B cell (primary cell): ENCODE measurements around the gene CTH. TPM values are rescaled to one million over a fixed set of nuclear protein-coding genes. Genes with fewer than 3 reads are reported as not detected.

Experiments
- ATAC-seq: fragments of 200-7000 bp; cut with Tn5 transposase; one replicate; pipeline ENCODE4 v1.10.0; 2021; ENCODE audit warnings: low read depth, mild to moderate bottlenecking, moderate number of reproducible peaks, moderate library complexity
- CTCF ChIA-PET: fragments of 350-600 bp; sonication (Branson Sonifier 250); formaldehyde crosslinking; loops from one replicate; lab custom pipeline; 2021; ENCODE audit warnings: antibody characterized with exemption, inconsistent platforms; lab: Charles Lee
- POLR2A ChIA-PET: fragments of 350-600 bp; sonication (Branson Sonifier 250); formaldehyde crosslinking; loops from one replicate; lab custom pipeline; 2021; ENCODE audit warnings: antibody characterized with exemption; lab: Charles Lee
- DNase-seq: peaks from one replicate; pipeline ENCODE4 v3.0.0; 2013
- H2AFZ ChIP-seq: 2 replicates; pipeline ENCODE4 v1.6.1; 2012; ENCODE audit warnings: mild to moderate bottlenecking, low read depth, low read length; ENCODE audit not compliant: insufficient read depth, poor library complexity, severe bottlenecking
- H3K27ac ChIP-seq, 2 donors: 1 replicate in 1 of 2; 2 replicates in 1 of 2; pipeline ENCODE4 v1.5.1; 2012 to 2013; ENCODE audit warnings: low read length in 2 of 2, mild to moderate bottlenecking in 2 of 2, moderate library complexity in 1 of 2
- H3K27me3 ChIP-seq, 4 experiments: fragments of 200-600 bp in 1 of 4; sonication (generic) in 1 of 4; replicated peaks in 1 of 4; 1 replicate in 2 of 4; 2 replicates in 2 of 4; pipeline versions ENCODE4 v1.6.1 to v1.7.0; 2013 to 2016; ENCODE audit warnings: low read length in 3 of 4, mild to moderate bottlenecking in 2 of 4, mixed read lengths in 1 of 4, moderate library complexity in 1 of 4; ENCODE audit not compliant: insufficient read depth in 4 of 4, control insufficient read depth in 3 of 4; ENCODE audit errors: control extremely low read depth in 1 of 4
- H3K36me3 ChIP-seq, 2 experiments: replicated peaks in 1 of 2; 1 replicate in 1 of 2; 2 replicates in 1 of 2; pipeline versions ENCODE4 v1.6.1 to v1.7.1; 2013; ENCODE audit warnings: low read length in 1 of 2; ENCODE audit not compliant: insufficient read depth in 2 of 2, control insufficient read depth in 1 of 2; ENCODE audit errors: control extremely low read depth in 1 of 2, extremely low read depth in 1 of 2
- H3K4me1 ChIP-seq, 2 donors: fragments of 200-600 bp in 1 of 2; sonication (generic) in 1 of 2; 1 replicate in 1 of 2; 2 replicates in 1 of 2; pipeline versions ENCODE4 v1.5.1 to v1.6.1; 2013 to 2017; ENCODE audit warnings: low read length in 2 of 2; ENCODE audit not compliant: control insufficient read depth in 2 of 2, insufficient read depth in 2 of 2
- H3K4me2 ChIP-seq: replicated peaks from 2 replicates; pipeline ENCODE3; 2012; ENCODE audit warnings: mild to moderate bottlenecking, low read depth, low read length; ENCODE audit not compliant: poor library complexity, severe bottlenecking
- H3K4me3 ChIP-seq, 5 experiments: fragments of 200-600 bp in 1 of 5; sonication (generic) in 1 of 5; 1 replicate in 3 of 5; 2 replicates in 2 of 5; pipeline versions ENCODE4 v1.5.1 to v1.7.0; 2011 to 2016; ENCODE audit warnings: low read length in 4 of 5, mild to moderate bottlenecking in 4 of 5, low read depth in 2 of 5, control low read depth in 1 of 5, moderate library complexity in 1 of 5; ENCODE audit not compliant: insufficient read depth in 1 of 5; ENCODE audit errors: control extremely low read depth in 1 of 5, extremely low read depth in 1 of 5
- H3K79me2 ChIP-seq: fragments of 200-600 bp; sonication (generic); one replicate; pipeline ENCODE4 v1.6.0; 2016; ENCODE audit warnings: low read length; ENCODE audit not compliant: control insufficient read depth, insufficient read depth
- H3K9ac ChIP-seq: fragments of 200-600 bp; sonication (generic); 2 replicates; pipeline ENCODE4 v1.6.1; 2017; ENCODE audit warnings: mild to moderate bottlenecking, low read length, moderate library complexity
- H3K9me3 ChIP-seq, 3 donors: one replicate each; pipeline versions ENCODE4 v1.6.1 to v1.7.1; 2013; ENCODE audit warnings: low read length in 2 of 3; ENCODE audit not compliant: control insufficient read depth in 2 of 3, insufficient read depth in 1 of 3; ENCODE audit errors: control extremely low read depth in 1 of 3
- H4K20me1 ChIP-seq: 2 replicates; pipeline ENCODE4 v1.6.0; 2012; ENCODE audit warnings: mild to moderate bottlenecking, low read length; ENCODE audit not compliant: insufficient read depth, control insufficient read depth, poor library complexity, severe bottlenecking
- H3K27ac Mint-ChIP-seq: one replicate; pipeline ENCODE4 v1.8.0; 2021; ENCODE audit warnings: mixed read lengths
- H3K27me3 Mint-ChIP-seq: one replicate; pipeline ENCODE4 v1.8.0; 2021; ENCODE audit warnings: mixed read lengths
- H3K4me1 Mint-ChIP-seq: one replicate; pipeline ENCODE4 v1.8.0; 2021; ENCODE audit warnings: mixed read lengths
- H3K4me3 Mint-ChIP-seq: one replicate; pipeline ENCODE4 v1.8.0; 2021; ENCODE audit warnings: mixed read lengths
- H3K9me3 Mint-ChIP-seq: one replicate; pipeline ENCODE4 v1.8.0; 2022; ENCODE audit warnings: mixed read lengths; ENCODE audit not compliant: insufficient read depth
- CTCF ChIP-seq: fragments of 200-600 bp; IDR thresholded peaks from one replicate; pipeline ENCODE4 v1.8.0; 2022; ENCODE audit warnings: antibody characterized with exemption, mild to moderate bottlenecking
- EZH2 ChIP-seq: IDR thresholded peaks from 2 replicates; pipeline ENCODE4 v1.6.1; 2012; ENCODE audit warnings: borderline replicate concordance, low read depth, mild to moderate bottlenecking, moderate library complexity, low read length; ENCODE audit not compliant: insufficient read depth, poor library complexity, severe bottlenecking
- WGBS: methylation state at CpG from one replicate; pipeline ENCODE4 v1.1.5; 2013; ENCODE audit warnings: missing lambda C conversion rate; ENCODE audit not compliant: insufficient coverage; 5-methylcytosine and 5-hydroxymethylcytosine counted together
- intact Hi-C: fragments of 100-400 bp; cut with micrococcal nuclease; formaldehyde crosslinking; loops from one replicate; pipeline ENCODE4 v1.10.0; 2022
- polyA plus RNA-seq: library from polyadenylated mRNA; depleted of rRNA; stranded (reverse); fragments of >200 nt; gene quantifications from 2 replicates; pipeline ENCODE4 v1.2.3, GENCODE V29; 2012
- total RNA-seq, 2 donors: library from RNA; stranded (reverse); fragments of 120-200 nt in 1 of 2; gene quantifications; 1 replicate in 1 of 2; 2 replicates in 1 of 2; pipeline versions ENCODE4 v1.2.3 to v1.2.4, GENCODE V29; 2013 to 2022

The CTH gene
- total and polyA plus RNA-seq, 2 donors (not counting 1 experiment from before 2014, with no cell fraction given): 0.84 to 4.9 TPM

GRCh38 chr1:70455291-70455690 is 44.2 kb downstream of the CTH start:
- H3K27ac ChIP-seq: no peak overlapping the region
- no peaks in the 10 kb centered on the region for H3K4me1 Mint-ChIP-seq
- no peak overlapping the region for H2AFZ ChIP-seq
- intact Hi-C loops: no loop called here
- H3K4me3 ChIP-seq: no peak overlapping the region
- H3K9ac ChIP-seq: no peak overlapping the region
- no peak overlapping the region for H3K4me3 Mint-ChIP-seq
- no peak for ATAC-seq
- no peak overlapping the region for H3K4me2 ChIP-seq
- H3K27me3 Mint-ChIP-seq: peaks cover 6% of the 10 kb centered on the region
- H4K20me1 ChIP-seq: no peaks in the 10 kb centered on the region
- no peaks in the 10 kb centered on the region for H3K4me1 ChIP-seq
- WGBS: 60% methylated on average over 1 of the region's 2 CpGs
- CTCF ChIA-PET: no interaction called here
- peaks cover 5% of the 10 kb centered on the region for H3K9me3 Mint-ChIP-seq
- H3K27ac Mint-ChIP-seq: no peak overlapping the region
- TF ChIP-seq EZH2: no peak
- TF ChIP-seq CTCF: no peak
- H3K79me2 ChIP-seq: no peaks in the 10 kb centered on the region
- H3K27me3 ChIP-seq: no peaks in the 10 kb centered on the region
- no peak for DNase-seq
- H3K36me3 ChIP-seq: no peaks in the 10 kb centered on the region
- peaks cover 0 to 3% (median 0%) of the 10 kb centered on the region in 3 donors for H3K9me3 ChIP-seq
- POLR2A ChIA-PET: no interaction called here

- no peaks in the 10 kb centered on the region for H3K27me3 ChIP-seq
- H3K27me3 Mint-ChIP-seq: peaks cover 10% of the 10 kb centered on the region
- intact Hi-C loops: no loop called here
- no peaks in the 10 kb centered on the region for H3K4me1 ChIP-seq
- ChIA-PET POLR2A (no interaction called here), CTCF (no interaction called here)
- H3K4me2 ChIP-seq: no peak overlapping the region
- ATAC-seq: no peak
- H3K9me3 Mint-ChIP-seq: peaks cover 2% of the 10 kb centered on the region
- no peaks in the 10 kb centered on the region for H3K36me3 ChIP-seq
- no peak overlapping the region for H3K9ac ChIP-seq
- no peak for TF ChIP-seq CTCF
- no peak for TF ChIP-seq EZH2
- H3K9me3 ChIP-seq: peaks cover 0 to 8% (median 0%) of the 10 kb centered on the region in 3 donors
- H3K4me1 Mint-ChIP-seq: no peaks in the 10 kb centered on the region
- H2AFZ ChIP-seq: no peak overlapping the region
- no peak overlapping the region for H3K4me3 ChIP-seq
- DNase-seq: no peak
- no peaks in the 10 kb centered on the region for H3K79me2 ChIP-seq
- H3K4me3 Mint-ChIP-seq: no peak overlapping the region
- H3K27ac ChIP-seq: no peak overlapping the region
- no peaks in the 10 kb centered on the region for H4K20me1 ChIP-seq
- H3K27ac Mint-ChIP-seq: no peak overlapping the region
These were observed 47.1 kb downstream of the CTH start for GRCh38 chr1:70458131-70458530.
